Spleen (tissue), 7 donors: ENCODE data around the gene NUMB.

Source experiments
- POLR2A ChIP-seq, 3 donors: fragments of 450-650 bp; IDR thresholded peaks; one replicate each; pipeline ENCODE4 v1.5.1; 2017; ENCODE audit warnings: antibody characterized with exemption in 3 of 3, mild to moderate bottlenecking in 1 of 3
- TF ChIP-seq, protein P1 (sequence below), 11 experiments: fragments of 200-600 bp in 7 of 11; fragments of 450-650 bp in 4 of 11; sonication (generic) in 4 of 11; IDR thresholded peaks in 8 of 11; conservative IDR thresholded peaks in 3 of 11; 1 replicate in 7 of 11; 2 replicates in 4 of 11; pipeline versions ENCODE4 v1.4.0 to v1.8.0; 2016 to 2021; ENCODE audit warnings: antibody characterized with exemption in 11 of 11, inconsistent platforms in 4 of 11, mild to moderate bottlenecking in 1 of 11
- donor health status: DM: no; HTN: no; CAD: no; lungs with moderate emphysema.
- donor health status: DM: no; HTN: no; CAD: no.
- donor health status: DM: no; HTN: no; CAD: no.

DNA sequence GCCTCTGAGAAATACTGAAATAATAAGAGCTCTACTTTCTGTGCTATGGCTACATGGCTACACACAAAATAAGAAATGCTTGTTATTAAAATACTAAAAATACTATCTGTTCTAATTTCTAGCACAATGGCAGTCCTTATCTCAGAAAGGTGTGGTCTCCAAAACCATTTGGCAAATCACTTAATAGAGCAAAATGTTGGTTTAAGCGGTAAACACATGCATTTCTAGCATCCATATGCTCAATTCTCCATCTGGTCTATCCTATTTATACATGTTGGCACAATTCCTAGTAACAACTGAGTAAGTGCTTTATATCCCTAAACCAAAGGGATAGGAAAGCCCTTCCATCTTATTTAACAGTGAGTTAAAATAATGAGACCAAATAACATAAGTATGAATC is 114.0 kb downstream of the NUMB start:
- TF ChIP-seq, protein P1, sequence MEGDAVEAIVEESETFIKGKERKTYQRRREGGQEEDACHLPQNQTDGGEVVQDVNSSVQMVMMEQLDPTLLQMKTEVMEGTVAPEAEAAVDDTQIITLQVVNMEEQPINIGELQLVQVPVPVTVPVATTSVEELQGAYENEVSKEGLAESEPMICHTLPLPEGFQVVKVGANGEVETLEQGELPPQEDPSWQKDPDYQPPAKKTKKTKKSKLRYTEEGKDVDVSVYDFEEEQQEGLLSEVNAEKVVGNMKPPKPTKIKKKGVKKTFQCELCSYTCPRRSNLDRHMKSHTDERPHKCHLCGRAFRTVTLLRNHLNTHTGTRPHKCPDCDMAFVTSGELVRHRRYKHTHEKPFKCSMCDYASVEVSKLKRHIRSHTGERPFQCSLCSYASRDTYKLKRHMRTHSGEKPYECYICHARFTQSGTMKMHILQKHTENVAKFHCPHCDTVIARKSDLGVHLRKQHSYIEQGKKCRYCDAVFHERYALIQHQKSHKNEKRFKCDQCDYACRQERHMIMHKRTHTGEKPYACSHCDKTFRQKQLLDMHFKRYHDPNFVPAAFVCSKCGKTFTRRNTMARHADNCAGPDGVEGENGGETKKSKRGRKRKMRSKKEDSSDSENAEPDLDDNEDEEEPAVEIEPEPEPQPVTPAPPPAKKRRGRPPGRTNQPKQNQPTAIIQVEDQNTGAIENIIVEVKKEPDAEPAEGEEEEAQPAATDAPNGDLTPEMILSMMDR (IDR thresholded peaks at IDR 0.05 in 8 of 11, conservative IDR thresholded peaks at IDR 0.05 in 3 of 11), result no peak
- no peak for TF ChIP-seq POLR2A (IDR thresholded peaks at IDR 0.05)
